HepG2 (cell line): ENCODE data around the gene TMED6. TPM values are rescaled to one million over a fixed set of nuclear protein-coding genes. Genes with fewer than 3 reads are reported as not detected.

ENCODE experiments used
- AKAP8 ChIP-seq: sonication (generic); formaldehyde crosslinking; IDR thresholded peaks from 2 replicates; pipeline ENCODE4 v1.5.1; 2020; ENCODE audit warnings: mild to moderate bottlenecking, missing genetic modification reagents
- BRD4 ChIP-seq: sonication (generic); formaldehyde crosslinking; IDR thresholded peaks from 2 replicates; pipeline ENCODE4 v1.4.0; 2020; ENCODE audit warnings: missing genetic modification reagents
- CBFB ChIP-seq: sonication (generic); formaldehyde crosslinking; IDR thresholded peaks from 2 replicates; pipeline ENCODE4 v1.4.0; 2020; ENCODE audit warnings: missing genetic modification reagents
- CHCHD3 ChIP-seq: sonication (generic); formaldehyde crosslinking; IDR thresholded peaks from 2 replicates; pipeline ENCODE4 v1.8.0; 2022; ENCODE audit warnings: mild to moderate bottlenecking, missing genetic modification reagents, moderate library complexity
- ERF ChIP-seq: IDR thresholded peaks from 2 replicates; pipeline ENCODE4 v1.6.1; 2018; ENCODE audit warnings: missing biosample characterization, missing genetic modification reagents
- HNRNPH1 ChIP-seq: fragments of 200-400 bp; formaldehyde crosslinking; optimal IDR thresholded peaks from 2 replicates; pipeline ENCODE3; 2017; ENCODE audit warnings: mild to moderate bottlenecking, low read depth, low read length
- KAT7 ChIP-seq: IDR thresholded peaks from 2 replicates; pipeline ENCODE4 v1.6.1; 2018; ENCODE audit warnings: borderline replicate concordance, missing compliant biosample characterization
- KDM5B ChIP-seq: sonication (generic); formaldehyde crosslinking; IDR thresholded peaks from 2 replicates; pipeline ENCODE4 v1.4.0; 2020; ENCODE audit warnings: missing genetic modification reagents, mild to moderate bottlenecking, borderline replicate concordance
- KLF16 ChIP-seq, 2 experiments: sonication (generic) in 1 of 2; formaldehyde crosslinking in 1 of 2; IDR thresholded peaks; 2 replicates each; pipeline versions ENCODE4 v1.6.1 to v1.8.0; 2016 to 2023; ENCODE audit warnings: missing genetic modification reagents in 2 of 2, missing compliant biosample characterization in 1 of 2
- NFKBIZ ChIP-seq: IDR thresholded peaks from 2 replicates; pipeline ENCODE4 v1.6.1; 2018; ENCODE audit warnings: missing genetic modification reagents, missing compliant biosample characterization
- PHB2 ChIP-seq: fragments of 450-650 bp; IDR thresholded peaks from 2 replicates; pipeline ENCODE4 v1.6.1; 2018; ENCODE audit not compliant: partially characterized antibody
- RAD51 ChIP-seq: fragments of 450-650 bp; IDR thresholded peaks from 2 replicates; pipeline ENCODE4 v1.6.1; 2016; ENCODE audit warnings: borderline replicate concordance
- ZBTB38 ChIP-seq: sonication (generic); formaldehyde crosslinking; IDR thresholded peaks from 2 replicates; pipeline ENCODE4 v1.5.1; 2020; ENCODE audit warnings: mild to moderate bottlenecking, missing genetic modification reagents
- ZFP62 ChIP-seq: sonication (generic); formaldehyde crosslinking; IDR thresholded peaks from 2 replicates; pipeline ENCODE4 v1.4.0; 2020; ENCODE audit warnings: missing genetic modification reagents
- ZNF33A ChIP-seq: sonication (generic); formaldehyde crosslinking; IDR thresholded peaks from 2 replicates; pipeline ENCODE4 v1.5.1; 2020; ENCODE audit warnings: missing genetic modification reagents, mild to moderate bottlenecking, moderate library complexity, borderline replicate concordance
- ZNF605 ChIP-seq: sonication (generic); formaldehyde crosslinking; IDR thresholded peaks from 2 replicates; pipeline ENCODE4 v1.8.0; 2022; ENCODE audit warnings: mild to moderate bottlenecking, missing genetic modification reagents
- ZNF629 ChIP-seq: sonication (generic); formaldehyde crosslinking; conservative IDR thresholded peaks from 2 replicates; pipeline ENCODE4 v1.5.0; 2020; ENCODE audit warnings: missing genetic modification reagents
- ZNF670 ChIP-seq: sonication (generic); formaldehyde crosslinking; IDR thresholded peaks from 2 replicates; pipeline ENCODE4 v1.8.0; 2022; ENCODE audit warnings: mild to moderate bottlenecking, missing genetic modification reagents, borderline replicate concordance
- ZNF703 ChIP-seq: sonication (generic); formaldehyde crosslinking; IDR thresholded peaks from 2 replicates; pipeline ENCODE4 v1.5.1; 2020; ENCODE audit warnings: missing genetic modification reagents, mild to moderate bottlenecking, moderate library complexity, borderline replicate concordance
- ZNF713 ChIP-seq: sonication (generic); formaldehyde crosslinking; IDR thresholded peaks from 2 replicates; pipeline ENCODE4 v1.4.0; 2020; ENCODE audit warnings: mild to moderate bottlenecking, missing genetic modification reagents
- ZSCAN20 ChIP-seq: sonication (generic); formaldehyde crosslinking; IDR thresholded peaks from 2 replicates; pipeline ENCODE4 v1.4.0; 2020; ENCODE audit warnings: missing genetic modification reagents, mild to moderate bottlenecking, borderline replicate concordance
- polyA plus RNA-seq, 8 experiments: library from polyadenylated mRNA; depleted of rRNA in 3 of 8; stranded (reverse) in 7 of 8; unstranded in 1 of 8; fragments of >200 nt; fragmentation: Illumina TruSeq in 4 of 8; extraction: Trizol in 4 of 8; gene quantifications; 2 replicates each; pipeline versions ENCODE4 v1.2.1 to v1.2.3, GENCODE V29; 2011 to 2016; ENCODE audit warnings: low read depth in 4 of 8, missing spikeins in 1 of 8, mixed read lengths in 1 of 8; ENCODE audit not compliant: insufficient read depth in 1 of 8
- total RNA-seq, 5 experiments: library from RNA; depleted of rRNA; stranded (reverse); fragments of >200 nt; fragmentation: Illumina TruSeq; extraction: Trizol; gene quantifications; 2 replicates each; pipeline ENCODE4 v1.2.3, GENCODE V29; 2016; ENCODE audit warnings: low read depth in 1 of 5
- TF ChIP-seq, protein P1 (sequence below): fragments of 450-650 bp; IDR thresholded peaks from 2 replicates; pipeline ENCODE4 v1.6.1; 2016
- TF ChIP-seq, protein P2 (sequence below): sonication (generic); formaldehyde crosslinking; IDR thresholded peaks from 2 replicates; pipeline ENCODE4 v1.5.1; 2020; ENCODE audit warnings: mild to moderate bottlenecking, missing genetic modification reagents
- TF ChIP-seq, protein P3 (sequence below): sonication (generic); formaldehyde crosslinking; IDR thresholded peaks from 2 replicates; pipeline ENCODE4 v1.9.0; 2022; ENCODE audit warnings: missing genetic modification reagents, mild to moderate bottlenecking, borderline replicate concordance

TMED6 gene
- total and polyA plus RNA-seq, 2 of the 13 experiments (the other 11 are each of a cell fraction or from before 2014, with no cell fraction given) = 9.8 to 14.4 TPM

DNA sequence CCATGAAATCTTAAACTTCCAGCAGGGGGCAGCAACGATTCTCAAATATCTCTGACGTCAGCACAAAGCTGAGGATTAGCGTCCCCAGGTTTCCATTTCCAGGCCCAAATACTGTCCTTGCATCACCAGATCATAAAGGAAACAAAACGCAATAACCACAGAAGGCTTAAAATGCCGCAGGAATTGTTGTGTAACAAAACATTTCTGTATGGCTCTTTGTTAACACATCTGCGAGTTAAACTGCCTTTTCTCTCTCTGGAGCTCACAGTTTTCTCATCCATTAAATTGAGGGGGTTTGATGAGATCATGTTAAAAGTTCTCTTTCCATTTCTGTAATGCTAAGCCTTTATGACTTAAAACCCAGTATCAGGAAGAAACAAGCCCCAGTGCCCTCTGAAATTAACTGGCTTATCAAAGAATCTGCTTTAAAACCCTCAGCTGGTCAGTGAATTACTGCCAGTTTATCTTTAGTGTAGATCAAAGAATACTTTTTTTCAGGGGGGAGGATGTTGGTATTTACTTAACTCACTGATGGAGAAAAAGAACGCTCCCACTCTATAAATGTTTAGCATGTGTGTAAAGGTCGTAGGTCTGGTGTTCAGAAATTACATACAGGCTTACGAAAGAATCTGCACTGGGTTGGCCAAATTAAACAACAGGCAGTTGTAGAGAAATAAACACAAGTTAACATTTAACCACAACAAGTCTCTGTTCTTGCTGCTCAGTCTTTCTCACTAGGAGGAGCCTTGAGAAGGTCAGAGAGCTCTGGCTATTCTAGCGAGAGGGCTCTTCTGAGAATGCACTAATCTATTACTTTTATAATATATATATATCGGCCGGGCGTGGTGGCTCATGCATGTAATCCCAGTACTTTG is 44.8 kb upstream of the TMED6 start (continued):
- TF ChIP-seq, protein P1, sequence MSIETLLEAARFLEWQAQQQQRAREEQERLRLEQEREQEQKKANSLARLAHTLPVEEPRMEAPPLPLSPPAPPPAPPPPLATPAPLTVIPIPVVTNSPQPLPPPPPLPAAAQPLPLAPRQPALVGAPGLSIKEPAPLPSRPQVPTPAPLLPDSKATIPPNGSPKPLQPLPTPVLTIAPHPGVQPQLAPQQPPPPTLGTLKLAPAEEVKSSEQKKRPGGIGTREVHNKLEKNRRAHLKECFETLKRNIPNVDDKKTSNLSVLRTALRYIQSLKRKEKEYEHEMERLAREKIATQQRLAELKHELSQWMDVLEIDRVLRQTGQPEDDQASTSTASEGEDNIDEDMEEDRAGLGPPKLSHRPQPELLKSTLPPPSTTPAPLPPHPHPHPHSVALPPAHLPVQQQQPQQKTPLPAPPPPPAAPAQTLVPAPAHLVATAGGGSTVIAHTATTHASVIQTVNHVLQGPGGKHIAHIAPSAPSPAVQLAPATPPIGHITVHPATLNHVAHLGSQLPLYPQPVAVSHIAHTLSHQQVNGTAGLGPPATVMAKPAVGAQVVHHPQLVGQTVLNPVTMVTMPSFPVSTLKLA = no peak
- TF ChIP-seq ZNF670 (CRISPR knock-in tag) (peak; percentile 88), ZFP62 (no peak), KAT7 (no peak), ZNF703 (CRISPR knock-in tag) (no peak), ZSCAN20 (CRISPR knock-in tag) (peak; percentile 38; the same call in 1 of the 2 replicates), AKAP8 (CRISPR knock-in tag) (no peak), BRD4 (CRISPR knock-in tag) (no peak; the same call in 1 of the 2 replicates), ZNF33A (CRISPR knock-in tag) (peak; percentile 88; the same call in 1 of the 2 replicates), ERF (peak; percentile 80), KDM5B (CRISPR knock-in tag) (no peak), CHCHD3 (no peak), PHB2 (no peak), KLF16 (CRISPR knock-in tag; IDR thresholded peaks at IDR 0.05) (peak in 1 of 2 experiments; percentile 90; a peak in 2 of 4 replicates), RAD51 (no peak), ZNF629 (CRISPR knock-in tag) (peak; percentile 44; the same call in 1 of the 2 replicates), HNRNPH1 (no peak), ZNF713 (CRISPR knock-in tag) (no peak), NFKBIZ (CRISPR knock-in tag) (peak; percentile 82), ZNF605 (CRISPR knock-in tag) (no peak), CBFB (CRISPR knock-in tag) (peak; percentile 45; the same call in 1 of the 2 replicates), ZBTB38 (CRISPR knock-in tag) (no peak)
- TF ChIP-seq, protein P2, sequence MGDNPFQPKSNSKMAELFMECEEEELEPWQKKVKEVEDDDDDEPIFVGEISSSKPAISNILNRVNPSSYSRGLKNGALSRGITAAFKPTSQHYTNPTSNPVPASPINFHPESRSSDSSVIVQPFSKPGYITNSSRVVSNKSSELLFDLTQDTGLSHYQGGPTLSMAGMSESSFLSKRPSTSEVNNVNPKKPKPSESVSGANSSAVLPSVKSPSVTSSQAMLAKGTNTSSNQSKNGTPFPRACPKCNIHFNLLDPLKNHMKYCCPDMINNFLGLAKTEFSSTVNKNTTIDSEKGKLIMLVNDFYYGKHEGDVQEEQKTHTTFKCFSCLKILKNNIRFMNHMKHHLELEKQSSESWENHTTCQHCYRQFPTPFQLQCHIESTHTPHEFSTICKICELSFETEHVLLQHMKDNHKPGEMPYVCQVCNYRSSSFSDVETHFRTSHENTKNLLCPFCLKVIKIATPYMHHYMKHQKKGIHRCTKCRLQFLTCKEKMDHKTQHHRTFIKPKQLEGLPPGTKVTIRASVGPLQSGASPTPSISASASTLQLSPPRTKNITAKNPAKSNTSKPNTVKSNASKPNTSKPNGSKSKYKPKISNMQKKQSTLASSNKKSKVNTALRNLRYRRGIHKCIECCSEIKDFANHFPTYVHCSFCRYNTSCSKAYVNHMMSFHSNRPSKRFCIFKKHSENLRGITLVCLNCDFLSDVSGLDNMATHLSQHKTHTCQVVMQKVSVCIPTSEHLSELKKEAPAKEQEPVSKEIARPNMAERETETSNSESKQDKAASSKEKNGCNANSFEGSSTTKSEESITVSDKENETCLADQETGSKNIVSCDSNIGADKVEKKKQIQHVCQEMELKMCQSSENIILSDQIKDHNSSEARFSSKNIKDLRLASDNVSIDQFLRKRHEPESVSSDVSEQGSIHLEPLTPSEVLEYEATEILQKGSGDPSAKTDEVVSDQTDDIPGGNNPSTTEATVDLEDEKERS (CRISPR knock-in tag) = peak; percentile 47; the same call in 1 of the 2 replicates
- TF ChIP-seq, protein P3, sequence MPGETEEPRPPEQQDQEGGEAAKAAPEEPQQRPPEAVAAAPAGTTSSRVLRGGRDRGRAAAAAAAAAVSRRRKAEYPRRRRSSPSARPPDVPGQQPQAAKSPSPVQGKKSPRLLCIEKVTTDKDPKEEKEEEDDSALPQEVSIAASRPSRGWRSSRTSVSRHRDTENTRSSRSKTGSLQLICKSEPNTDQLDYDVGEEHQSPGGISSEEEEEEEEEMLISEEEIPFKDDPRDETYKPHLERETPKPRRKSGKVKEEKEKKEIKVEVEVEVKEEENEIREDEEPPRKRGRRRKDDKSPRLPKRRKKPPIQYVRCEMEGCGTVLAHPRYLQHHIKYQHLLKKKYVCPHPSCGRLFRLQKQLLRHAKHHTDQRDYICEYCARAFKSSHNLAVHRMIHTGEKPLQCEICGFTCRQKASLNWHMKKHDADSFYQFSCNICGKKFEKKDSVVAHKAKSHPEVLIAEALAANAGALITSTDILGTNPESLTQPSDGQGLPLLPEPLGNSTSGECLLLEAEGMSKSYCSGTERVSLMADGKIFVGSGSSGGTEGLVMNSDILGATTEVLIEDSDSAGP (CRISPR knock-in tag) = no peak
